Measurements from ENCODE around the gene HTATIP2.

DNA sequence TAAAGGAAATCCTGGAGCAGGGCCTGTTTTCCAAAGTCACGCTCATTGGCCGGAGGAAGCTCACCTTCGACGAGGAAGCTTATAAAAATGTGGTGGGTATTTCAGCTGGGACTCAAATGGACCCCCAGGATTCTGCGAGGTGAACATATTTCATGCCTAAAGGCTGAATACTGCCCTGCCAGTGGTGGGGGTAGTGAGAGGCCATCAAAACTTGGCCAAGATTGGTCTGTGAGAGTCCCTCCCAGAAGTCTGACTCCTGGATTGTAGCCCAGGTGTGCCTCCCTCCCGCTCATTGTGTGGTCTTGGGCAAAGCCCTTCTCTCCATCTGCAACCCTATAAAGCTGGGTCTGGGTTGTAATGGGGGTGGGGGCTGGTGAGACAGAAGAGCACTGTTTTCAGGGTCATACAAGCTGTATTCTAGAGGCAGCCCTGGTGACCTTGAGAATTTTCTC, 853 bp downstream of the HTATIP2 start:
- TF ChIP-seq GATA3 (IDR thresholded peaks at IDR 0.05; ENCODE audit: low read depth, low read length): no peak
- TF ChIP-seq GATA2 (IDR thresholded peaks at IDR 0.05; ENCODE audit: low read depth, low read length): no peak
